HG03095 (cell line): ENCODE measurements around the gene IL13.

Experiments used
- ATAC-seq: cut with Tn5 transposase; IDR thresholded peaks from one replicate; pipeline ENCODE4 v1.9.1; 2021; ENCODE audit warnings: moderate library complexity; ENCODE audit not compliant: unreplicated experiment

The IL13 gene

DNA sequence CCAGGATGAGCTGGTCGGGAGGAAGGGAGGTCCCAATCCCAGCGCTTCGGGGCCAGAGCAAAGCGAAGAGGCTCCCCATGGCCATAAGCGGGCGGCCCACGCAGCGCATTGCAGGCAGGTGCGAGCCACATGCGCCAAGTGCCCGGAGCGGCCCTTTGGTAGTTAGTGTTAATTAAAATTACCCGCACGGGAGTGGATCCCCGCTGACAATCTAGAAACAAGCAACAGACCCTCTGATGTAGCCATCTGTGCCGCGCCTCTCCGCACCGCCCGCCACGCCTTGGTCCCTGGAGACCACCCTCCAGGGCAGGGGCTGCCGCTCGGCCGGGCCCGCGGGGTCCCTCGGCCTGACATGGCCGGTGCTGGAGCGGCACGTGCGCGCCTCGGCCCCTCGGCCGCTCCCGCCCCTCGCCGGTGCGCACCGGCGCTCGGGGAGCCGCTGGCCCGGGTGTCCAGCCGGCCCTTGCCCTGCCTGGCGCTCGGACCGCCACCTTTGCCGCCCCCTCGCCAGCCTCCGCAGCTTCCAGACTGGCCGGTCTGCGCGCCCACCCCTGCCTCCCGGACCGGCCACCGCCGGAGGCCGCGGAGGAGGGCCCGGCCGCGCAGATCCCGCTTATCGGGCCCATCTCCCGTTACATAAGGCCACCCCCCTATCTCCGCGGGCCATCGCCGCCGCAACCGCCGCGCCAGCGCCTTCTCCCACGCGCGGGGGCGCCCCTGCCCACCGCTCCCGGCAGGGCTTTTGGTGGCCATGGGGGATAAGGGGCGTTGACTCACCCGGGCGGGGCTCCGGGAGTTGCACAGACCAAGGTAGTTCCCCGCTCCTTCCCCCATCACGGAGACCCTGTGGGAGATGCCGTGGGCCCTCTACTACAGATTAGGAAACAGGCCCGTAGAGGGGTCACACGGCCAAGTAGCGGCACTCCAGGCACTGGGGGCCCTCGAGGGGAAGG, 1.9 kb upstream of the IL13 start:
- no peak for ATAC-seq

DNA sequence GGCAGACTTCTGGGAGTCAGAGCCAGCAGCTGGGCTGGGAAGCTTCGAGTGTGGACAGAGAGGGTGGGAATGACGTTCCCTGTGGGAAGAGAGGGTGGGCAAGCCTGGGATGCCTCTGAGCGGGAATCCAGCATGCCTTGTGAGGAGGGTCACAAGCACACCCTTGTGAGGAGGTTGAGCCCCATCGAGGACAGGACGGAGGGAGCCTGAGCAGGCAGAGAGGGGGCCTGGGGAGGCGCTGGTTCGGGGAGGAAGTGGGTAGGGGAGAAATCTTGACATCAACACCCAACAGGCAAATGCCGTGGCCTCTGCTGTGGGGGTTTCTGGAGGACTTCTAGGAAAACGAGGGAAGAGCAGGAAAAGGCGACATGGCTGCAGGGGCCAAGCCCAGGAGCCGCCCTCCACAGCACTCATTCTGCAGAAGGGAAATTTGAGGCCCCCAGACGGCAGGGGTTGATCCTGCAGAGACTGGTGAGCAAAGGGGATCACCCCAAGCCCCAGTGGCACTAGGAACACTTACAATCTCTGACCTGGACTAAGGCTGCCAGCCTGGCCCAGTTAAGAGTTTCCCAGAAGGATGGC, 1.1 kb upstream of the IL13 start:
- ATAC-seq, result no peak

DNA sequence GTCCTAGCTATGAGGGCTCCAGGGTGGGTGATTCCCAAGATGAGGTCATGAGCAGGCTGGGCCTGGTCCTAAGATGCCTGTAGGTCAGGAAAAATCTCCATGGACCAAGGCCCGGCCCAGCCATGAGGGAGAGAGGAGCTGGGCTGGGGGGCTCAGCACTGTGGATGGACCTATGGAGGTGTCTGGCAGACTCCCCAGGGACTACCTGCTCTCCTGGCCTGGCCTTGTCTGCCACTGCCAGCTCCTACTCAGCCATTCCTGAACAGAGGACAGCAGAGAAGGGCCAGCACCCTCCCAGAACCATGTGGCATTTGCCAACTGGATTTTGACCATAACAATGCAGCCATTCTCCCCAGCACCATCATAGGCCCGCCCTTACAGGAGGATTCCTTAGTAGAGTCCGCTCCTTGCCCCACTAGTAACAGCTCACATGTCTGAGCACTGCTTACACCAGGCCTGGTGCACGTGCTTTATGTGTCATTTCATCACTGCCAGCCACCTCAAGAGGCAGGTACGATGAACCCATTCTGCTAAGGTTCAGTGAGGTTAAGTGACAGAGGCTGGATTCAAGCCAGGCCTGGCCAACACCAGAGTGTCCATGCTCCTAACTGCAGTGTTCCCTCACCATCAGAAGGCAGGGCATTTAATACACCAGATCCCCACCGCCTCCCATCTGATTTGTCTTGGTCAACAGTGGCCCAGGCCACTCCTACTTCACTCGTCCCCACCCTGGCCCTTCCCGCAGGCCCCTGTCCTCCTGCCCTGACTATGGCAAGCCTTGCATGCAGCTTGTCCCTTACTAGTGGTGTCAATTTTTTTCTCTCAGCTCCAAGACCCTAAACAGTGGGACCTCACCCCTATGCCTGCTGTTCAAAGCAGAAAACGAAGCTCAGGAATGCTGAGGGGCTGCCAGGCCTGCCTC, 669 bp downstream of the IL13 start:
- ATAC-seq, result no peak

DNA sequence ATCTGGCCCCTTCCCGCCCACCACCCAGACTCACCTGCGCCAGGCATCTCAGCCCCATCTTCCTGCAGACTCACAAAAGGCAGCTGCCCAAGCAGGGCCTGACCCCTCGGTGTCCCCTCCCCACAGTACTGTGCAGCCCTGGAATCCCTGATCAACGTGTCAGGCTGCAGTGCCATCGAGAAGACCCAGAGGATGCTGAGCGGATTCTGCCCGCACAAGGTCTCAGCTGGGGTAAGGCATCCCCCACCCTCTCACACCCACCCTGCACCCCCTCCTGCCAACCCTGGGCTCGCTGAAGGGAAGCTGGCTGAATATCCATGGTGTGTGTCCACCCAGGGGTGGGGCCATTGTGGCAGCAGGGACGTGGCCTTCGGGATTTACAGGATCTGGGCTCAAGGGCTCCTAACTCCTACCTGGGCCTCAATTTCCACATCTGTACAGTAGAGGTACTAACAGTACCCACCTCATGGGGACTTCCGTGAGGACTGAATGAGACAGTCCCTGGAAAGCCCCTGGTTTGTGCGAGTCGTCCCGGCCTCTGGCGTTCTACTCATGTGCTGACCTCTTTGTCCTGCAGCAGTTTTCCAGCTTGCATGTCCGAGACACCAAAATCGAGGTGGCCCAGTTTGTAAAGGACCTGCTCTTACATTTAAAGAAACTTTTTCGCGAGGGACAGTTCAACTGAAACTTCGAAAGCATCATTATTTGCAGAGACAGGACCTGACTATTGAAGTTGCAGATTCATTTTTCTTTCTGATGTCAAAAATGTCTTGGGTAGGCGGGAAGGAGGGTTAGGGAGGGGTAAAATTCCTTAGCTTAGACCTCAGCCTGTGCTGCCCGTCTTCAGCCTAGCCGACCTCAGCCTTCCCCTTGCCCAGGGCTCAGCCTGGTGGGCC, 1.9 kb downstream of the IL13 start:
- ATAC-seq, result no peak

DNA sequence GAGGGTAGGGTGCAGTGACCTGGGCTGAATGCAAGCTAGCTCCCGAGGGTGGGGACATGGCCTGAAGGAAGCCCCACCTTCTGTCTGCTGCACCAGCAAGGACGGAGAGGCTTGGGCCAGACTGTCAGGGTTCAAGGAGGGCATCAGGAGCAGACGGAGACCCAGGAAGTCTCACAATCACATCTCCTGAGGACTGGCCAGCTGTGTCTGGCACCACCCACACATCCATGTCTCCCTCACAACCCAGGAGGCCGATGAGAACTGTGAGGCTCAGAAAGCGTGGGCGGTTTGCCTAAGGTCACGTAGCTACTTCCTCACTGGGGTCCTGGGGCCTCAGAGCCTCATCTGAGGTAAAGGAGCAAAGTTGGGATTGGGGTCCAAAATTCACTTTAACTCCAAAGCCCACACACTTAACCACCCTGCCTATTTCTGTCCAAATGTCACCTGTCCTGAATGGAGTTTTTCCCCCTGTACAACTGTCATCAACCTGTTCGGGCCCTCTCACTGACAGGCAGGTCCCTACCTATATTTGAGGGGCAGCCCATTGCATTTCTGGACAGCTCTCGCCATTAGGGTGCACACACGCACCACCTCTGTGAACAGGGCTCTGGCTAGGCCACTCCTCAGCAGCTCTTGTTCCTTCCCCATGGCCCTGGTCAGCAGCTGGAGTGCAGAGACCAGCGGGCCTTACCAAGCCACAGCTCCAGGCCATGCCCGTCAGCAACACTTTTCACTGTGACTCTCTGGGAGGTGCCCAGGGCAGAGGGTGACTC, 3.4 kb downstream of the IL13 start:
- no peak for ATAC-seq

DNA sequence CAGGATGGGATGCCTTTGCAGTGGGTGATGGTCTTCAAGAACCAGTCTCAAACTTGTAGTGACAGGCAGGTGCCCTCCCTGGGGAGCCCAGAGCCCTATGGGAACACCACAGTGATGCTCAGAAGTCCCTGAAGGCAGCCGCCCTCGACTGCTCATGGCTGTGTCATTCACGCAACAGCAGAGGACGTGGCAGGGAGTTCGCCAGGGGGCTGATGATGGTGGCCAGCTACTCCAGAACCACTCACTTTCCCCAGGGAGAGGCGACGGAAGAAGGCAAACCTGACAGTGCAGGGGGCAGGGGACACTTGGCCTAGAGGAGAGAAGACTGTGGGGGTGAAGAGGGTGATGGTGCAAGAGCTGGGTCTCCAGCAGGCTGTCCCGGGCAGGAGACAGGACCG, 4.0 kb downstream of the IL13 start:
- ATAC-seq, result no peak

DNA sequence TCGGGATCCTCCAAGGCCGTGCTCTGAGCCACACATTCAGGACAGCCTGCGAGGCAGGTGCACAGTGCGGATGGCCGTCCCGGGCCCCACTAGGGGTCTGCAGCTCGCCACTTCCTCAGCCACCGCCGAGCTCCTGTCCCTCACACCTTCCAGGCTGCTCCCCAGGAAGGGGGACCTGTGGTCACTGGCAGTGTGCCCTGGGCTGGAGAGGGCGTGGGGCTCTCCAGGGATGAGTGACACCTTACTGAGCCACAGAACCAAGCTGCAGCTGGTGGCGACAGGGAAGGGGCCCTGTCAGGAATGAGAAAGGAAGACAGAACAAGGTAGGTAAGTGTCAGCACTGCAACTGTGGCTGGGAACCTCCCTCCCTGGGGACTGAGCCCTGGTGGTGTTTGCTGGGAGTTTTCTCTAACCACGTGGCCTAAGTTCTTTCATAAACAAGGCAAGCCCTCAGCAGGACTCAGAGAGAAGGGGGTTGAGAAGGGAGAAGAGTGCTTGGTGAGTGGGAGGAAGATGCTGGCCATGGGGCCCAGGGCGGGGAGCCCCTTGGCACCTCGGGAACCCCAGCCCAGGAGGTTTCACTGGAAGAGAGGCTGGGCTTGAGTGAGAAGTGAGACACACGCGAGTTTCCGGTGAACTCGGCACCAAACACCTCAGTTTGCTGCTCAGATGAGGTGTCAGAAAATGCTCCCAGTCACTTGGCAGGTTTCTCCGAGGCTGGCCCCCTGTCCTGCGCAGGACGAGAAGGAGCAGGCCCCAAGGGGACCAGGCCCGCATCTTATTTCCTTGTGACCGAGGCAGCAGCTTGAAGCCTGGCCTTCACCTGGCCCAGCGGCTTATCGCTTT, 5.2 kb downstream of the IL13 start:
- peak; percentile 63 for ATAC-seq

DNA sequence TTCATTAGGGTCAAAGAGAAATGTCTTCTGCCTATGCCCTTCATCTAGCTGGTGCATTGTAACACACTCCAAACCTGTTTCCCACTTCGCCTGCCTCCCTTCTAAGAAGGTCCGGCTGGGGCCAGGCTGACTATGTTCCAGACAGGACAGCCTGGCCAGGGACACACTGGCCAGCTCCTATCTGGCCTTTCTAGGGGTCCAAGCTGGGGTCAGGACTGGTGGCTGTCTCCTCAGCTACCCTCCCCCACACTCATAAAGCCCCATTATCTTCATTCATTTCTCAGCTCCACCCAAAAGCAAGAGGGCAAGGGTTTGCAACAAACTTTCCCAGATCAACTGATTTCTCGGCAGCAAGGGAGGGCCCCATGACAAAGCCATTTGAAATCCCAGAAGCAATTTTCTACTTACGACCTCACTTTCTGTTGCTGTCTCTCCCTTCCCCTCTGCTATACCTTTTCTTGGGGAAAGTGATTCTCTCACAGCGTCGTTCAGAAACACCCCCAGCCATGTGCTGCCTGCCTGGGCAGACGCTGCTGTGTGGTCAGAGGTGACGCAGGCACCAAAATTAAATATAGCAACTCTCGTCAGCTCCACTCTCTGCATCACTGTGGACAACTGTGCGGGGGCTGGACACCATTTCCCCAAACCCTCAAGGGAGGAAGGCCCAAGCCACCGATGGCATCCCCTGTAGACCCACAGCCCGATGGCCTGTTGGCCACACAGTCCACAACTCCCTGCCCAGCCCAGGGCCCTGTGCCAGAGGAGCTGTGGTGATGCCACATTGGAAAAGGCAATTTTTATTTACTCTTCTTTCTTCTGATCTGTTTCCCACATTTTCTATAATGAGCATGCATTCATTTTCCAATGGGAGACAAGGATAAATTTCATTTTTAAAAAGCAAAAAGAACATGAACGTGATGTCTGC, 6.1 kb downstream of the IL13 start:
- peak; percentile 34 for ATAC-seq

DNA sequence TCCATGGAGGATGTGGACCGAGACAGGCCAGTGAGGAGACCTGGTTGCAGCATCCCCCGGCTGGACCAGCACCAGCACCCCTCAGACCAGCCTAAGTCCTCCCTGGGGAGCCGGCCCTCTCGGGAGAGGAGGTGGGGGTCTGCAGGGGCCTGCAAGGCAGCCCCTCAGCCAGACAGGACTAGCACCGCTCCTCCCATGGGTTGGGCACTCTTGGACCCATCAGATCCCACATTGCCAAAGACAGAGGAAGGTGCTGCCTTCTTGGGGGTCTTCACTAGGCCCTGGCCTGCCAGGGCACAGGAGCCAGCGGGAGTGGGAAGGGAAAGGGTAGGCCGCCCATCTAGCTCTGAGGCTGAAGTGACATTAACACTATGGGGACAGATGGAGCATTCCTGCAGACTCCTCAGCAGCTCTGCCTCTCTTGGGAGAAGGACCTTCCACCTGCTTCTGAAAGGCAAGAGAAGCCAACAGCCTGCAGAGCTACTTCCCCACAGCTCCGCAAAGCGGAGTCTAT, 6.8 kb downstream of the IL13 start:
- ATAC-seq, result no peak

DNA sequence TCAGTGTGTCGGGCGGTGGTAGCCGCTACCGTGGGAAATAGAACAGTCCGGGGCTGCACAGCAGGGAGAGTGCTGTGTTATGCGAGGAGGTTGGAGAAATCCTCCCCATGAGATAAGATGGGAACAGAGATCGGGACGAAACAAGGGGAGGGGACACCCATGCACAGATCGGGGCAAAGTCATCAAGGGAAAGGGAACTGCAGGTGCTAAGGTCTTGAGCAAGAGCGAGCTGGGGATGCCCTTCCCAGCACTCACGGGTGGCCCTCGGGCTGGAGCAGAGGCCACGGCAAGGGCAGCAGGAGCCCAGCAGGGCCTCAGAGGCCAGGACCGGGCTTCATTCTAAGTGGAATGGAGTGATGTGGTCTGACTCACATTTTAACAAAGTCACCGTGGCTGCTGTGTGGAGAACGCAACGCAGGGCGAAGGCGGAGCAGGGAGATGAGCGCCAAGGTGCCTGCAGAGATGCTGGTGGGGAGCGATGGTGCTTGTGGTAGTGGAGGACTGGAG, 7.7 kb downstream of the IL13 start:
- ATAC-seq, result no peak

DNA sequence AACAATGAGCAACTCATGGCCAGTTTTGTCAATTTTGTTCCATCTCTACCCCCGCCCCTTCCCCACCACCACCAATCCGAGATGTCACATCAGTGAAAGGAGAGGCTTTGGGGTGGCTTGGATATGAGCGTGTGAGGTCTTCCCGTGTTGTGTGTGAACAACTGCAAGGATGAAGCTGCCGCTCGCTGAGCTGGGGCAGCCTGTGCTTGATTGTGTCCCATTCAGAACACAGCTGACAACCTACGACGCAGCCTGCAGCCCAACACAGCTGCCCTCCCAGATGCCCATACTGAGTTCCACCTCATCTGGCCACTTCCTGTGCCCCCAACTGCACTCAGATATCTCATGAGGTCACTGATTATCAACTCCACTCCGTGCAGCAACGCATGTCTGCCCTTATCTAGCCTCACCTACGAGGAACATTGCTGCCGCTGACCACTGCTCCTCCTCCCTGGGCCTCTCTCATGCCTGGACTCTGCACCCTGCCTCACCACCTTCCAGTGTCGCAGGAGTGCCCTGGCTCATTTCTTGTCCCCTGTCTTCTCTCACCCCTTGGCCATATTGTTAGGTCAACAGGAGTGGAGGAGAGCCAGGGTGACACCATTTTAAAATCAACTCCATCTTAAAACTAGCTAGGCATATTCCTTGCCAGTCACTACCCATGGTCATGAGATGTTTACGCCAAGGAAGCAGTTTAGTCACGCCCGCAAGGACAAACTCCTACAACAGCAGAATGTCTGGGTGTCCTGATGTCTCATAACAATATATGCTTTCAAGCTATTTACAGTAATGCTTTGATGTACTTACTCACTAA, 8.5 kb downstream of the IL13 start:
- ATAC-seq, result no peak

DNA sequence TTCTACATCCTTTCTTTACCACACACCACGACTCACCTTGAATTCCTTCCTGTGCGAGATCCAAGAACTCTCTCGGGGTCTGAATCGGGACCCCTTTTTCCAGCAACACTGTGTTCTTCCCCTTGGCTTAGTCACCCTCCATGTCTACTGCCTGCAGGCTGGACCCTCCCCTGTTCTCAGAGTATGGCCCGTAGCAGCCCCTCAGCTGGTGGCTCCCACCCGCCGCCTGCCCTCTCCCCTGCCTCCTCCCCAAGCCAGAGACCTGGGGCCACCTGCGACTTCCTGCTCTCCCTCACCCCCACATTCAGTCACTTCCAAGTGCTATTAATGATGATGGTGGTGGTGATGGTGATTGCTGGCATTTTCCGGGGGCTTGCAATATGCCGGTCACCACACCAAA, 9.3 kb downstream of the IL13 start:
- no peak for ATAC-seq

DNA sequence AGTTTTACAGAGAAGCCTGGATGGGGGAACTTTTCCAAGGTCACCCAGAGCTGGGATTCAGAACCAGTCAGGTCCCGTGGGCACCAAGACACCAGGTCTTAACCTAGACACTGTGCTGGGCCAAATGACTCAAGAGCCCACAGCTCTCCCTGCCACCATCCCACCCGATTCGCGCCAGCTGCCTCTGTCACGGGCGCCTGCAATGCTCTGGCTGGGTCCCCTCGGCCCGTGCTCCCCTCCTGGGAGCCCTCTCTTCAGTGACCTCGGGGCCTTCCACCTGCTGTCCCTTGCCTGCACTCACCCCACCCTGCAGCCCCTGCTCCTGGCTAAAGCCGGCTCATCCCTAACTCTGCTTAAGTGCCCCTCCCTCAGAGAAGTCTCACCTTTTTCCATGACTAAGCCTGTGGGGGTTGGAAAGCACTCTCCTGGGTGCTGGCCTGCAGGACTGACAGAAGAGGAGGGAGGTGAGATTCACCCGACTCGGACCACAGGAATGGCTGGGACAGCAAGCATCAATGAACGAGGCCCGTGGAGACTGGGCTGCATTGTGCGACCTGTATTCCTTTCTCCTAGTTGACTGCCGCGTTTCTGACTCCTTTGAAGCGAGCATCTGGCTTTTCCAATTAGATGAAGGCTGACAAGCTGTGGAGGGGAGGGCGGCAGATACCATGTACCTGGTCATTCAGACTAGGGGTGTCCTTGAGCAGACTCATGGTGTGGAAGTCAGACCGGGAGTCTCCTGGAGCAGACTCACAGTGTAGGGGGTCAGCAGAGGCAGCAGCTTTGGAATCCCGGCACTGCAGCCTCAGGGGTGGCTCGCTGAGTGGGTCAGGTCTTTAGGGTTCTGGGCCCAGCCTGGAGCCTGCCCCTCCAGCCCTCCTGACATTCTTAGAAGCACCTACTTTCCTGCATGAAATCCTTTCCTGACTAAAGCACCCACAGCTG, 10.1 kb downstream of the IL13 start:
- no peak for ATAC-seq

DNA sequence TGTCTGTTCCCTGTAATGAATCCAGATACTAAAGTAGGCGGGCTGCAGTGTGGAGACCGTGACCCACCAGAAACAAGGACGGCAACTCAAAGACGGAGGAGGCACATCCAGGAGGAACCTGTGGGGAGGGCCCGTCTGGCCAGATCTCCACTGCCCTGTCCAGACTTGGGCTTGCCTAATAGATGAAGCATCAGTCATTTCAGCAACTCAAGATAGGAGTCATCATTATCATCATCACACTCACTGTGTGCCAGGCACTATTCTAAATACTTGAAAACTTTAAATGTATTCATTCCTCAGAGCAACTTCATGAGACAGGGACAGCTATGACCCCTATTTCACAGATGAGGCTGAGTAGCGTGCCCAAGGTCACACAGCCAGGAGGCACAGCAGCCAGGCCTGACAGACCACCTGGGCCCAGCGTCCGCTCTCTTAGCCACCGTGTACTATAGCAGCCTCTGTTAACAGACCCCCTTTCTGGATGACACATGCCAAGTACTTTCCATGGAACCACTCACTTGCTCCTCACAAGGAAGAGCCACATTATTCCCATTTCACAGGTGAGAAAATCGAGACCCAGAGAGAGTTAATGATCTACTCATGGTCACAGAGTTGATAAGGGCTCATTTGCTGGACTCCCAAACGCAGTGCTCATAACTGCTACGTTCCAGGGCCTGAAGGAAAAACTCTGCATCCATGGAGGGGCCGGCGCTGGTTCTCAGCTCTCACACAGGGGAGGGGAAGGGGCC, 10.9 kb downstream of the IL13 start:
- ATAC-seq, result no peak

DNA sequence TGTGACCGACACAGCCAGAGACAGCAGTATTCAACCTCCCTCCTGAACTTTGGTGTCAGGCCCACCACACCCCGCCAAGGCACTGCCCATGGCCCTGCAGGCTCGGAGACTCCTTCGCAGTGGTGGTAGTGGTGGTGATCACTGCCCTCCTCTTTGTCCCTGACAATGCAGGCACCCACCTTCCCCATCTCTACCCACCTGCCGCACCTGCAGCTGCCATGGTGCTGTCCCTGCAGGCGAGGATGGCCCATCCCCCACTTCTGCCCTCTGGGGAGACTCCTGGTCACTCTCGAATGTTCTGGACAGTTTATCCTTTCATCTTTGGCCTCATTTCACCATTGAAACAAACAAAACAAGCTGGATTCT, 11.5 kb downstream of the IL13 start:
- ATAC-seq, result no peak
